ENCODE data around the gene ANKRD33. TPM values are rescaled to one million over a fixed set of nuclear protein-coding genes. Genes with fewer than 3 reads are reported as not detected.

ANKRD33 gene
- total and polyA plus RNA-seq, 2 experiments from 2014 or later, result 0.27 to 1.7 TPM

- Histone ChIP-seq H3K79me2 (replicated peaks; ENCODE audit: insufficient read depth) (no peaks in the 10 kb centered on the region), H2AFZ (no peak overlapping the region), H3K4me1 (ENCODE audit: insufficient read depth) (peaks cover 20% of the 10 kb centered on the region), H3K27ac (ENCODE audit: low read depth) (no peak overlapping the region), H3K4me3 (no peak overlapping the region), H3F3A (replicated peaks; ENCODE audit: low read depth) (peaks cover 16% of the 10 kb centered on the region; the same call in 1 of the 2 replicates), H4K20me1 (replicated peaks; ENCODE audit: insufficient read depth) (no peaks in the 10 kb centered on the region), H3K4me2 (no peak overlapping the region), H3K9me2 (ENCODE audit: insufficient read depth) (no peaks in the 10 kb centered on the region), H3K36me3 (ENCODE audit: insufficient read depth) (no peaks in the 10 kb centered on the region), H3K27me3 (ENCODE audit: insufficient read depth) (peaks cover 16% of the 10 kb centered on the region)
- TF ChIP-seq, protein P1, sequence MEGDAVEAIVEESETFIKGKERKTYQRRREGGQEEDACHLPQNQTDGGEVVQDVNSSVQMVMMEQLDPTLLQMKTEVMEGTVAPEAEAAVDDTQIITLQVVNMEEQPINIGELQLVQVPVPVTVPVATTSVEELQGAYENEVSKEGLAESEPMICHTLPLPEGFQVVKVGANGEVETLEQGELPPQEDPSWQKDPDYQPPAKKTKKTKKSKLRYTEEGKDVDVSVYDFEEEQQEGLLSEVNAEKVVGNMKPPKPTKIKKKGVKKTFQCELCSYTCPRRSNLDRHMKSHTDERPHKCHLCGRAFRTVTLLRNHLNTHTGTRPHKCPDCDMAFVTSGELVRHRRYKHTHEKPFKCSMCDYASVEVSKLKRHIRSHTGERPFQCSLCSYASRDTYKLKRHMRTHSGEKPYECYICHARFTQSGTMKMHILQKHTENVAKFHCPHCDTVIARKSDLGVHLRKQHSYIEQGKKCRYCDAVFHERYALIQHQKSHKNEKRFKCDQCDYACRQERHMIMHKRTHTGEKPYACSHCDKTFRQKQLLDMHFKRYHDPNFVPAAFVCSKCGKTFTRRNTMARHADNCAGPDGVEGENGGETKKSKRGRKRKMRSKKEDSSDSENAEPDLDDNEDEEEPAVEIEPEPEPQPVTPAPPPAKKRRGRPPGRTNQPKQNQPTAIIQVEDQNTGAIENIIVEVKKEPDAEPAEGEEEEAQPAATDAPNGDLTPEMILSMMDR (conservative IDR thresholded peaks at IDR 0.05; ENCODE audit: low read depth in 2 of 2), result no peak
- no peak for TF ChIP-seq POLR2AphosphoS5 (IDR thresholded peaks at IDR 0.05; ENCODE audit: low read depth)
- TF ChIP-seq, protein P2, sequence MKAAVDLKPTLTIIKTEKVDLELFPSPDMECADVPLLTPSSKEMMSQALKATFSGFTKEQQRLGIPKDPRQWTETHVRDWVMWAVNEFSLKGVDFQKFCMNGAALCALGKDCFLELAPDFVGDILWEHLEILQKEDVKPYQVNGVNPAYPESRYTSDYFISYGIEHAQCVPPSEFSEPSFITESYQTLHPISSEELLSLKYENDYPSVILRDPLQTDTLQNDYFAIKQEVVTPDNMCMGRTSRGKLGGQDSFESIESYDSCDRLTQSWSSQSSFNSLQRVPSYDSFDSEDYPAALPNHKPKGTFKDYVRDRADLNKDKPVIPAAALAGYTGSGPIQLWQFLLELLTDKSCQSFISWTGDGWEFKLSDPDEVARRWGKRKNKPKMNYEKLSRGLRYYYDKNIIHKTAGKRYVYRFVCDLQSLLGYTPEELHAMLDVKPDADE (IDR thresholded peaks at IDR 0.05), result no peak
- no peak overlapping the region for H3K4me3 Mint-ChIP-seq
- no peaks in the 10 kb centered on the region for H3K36me3 Mint-ChIP-seq (ENCODE audit: low read depth)
- ATAC-seq (no peak), DNase-seq (ENCODE audit: low spot score) (no peak)
- peaks cover 6% of the 10 kb centered on the region for H3K27me3 Mint-ChIP-seq (ENCODE audit: insufficient read depth, low read depth, poor library complexity)
- no peak overlapping the region for H3K27ac Mint-ChIP-seq
- H3K4me1 Mint-ChIP-seq, result peaks cover 27% of the 10 kb centered on the region
- no peaks in the 10 kb centered on the region for H3K9me3 Mint-ChIP-seq
Measured at GRCh38 chr12:51874486-51874885, 13.4 kb upstream of the ANKRD33 start.

DNA sequence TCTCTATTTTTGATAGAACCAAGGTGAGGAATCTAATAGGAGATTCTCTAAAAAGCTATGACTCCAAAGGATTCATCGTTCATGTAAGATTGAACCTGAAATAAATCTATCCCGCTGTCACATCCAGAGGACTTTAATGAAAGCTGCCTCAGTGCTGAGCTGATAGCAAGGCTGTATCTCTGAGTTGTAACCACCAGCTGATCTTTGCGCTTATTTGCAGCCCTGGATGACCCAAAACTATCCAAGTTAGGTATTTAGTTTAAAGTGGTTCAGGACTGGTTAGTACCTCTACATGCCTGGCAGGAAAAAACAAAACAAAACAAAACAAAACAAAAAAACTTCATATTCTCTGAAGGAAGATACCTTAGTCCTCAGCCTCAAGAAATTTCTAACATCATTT, 8.8 kb upstream of the ANKRD33 start:
- H3K27ac Mint-ChIP-seq, result no peak overlapping the region
- no peak overlapping the region for H3K4me2 ChIP-seq
- H2AFZ ChIP-seq, result no peak overlapping the region
- H3K4me3 Mint-ChIP-seq, result no peak overlapping the region
- H3K36me3 ChIP-seq (ENCODE audit: insufficient read depth), result no peaks in the 10 kb centered on the region
- no peaks in the 10 kb centered on the region for H3K79me2 ChIP-seq (replicated peaks; ENCODE audit: insufficient read depth)
- no peaks in the 10 kb centered on the region for H4K20me1 ChIP-seq (replicated peaks; ENCODE audit: insufficient read depth)
- peaks cover 1% of the 10 kb centered on the region for H3K27me3 Mint-ChIP-seq (ENCODE audit: insufficient read depth, low read depth, poor library complexity)
- ATAC-seq (no peak), DNase-seq (ENCODE audit: low spot score) (no peak)
- 0 out of 2 replicates have a peak, but pooled peaks cover 4% of the 10 kb centered on the region for H3F3A ChIP-seq (replicated peaks; ENCODE audit: low read depth)
- H3K9me2 ChIP-seq (ENCODE audit: insufficient read depth), result no peaks in the 10 kb centered on the region
- H3K4me1 Mint-ChIP-seq, result peaks cover 1% of the 10 kb centered on the region; the same call in 1 of the 3 replicates
- no peaks in the 10 kb centered on the region for H3K27me3 ChIP-seq (ENCODE audit: insufficient read depth)
- H3K4me3 ChIP-seq, result no peak overlapping the region
- H3K9me3 Mint-ChIP-seq, result no peaks in the 10 kb centered on the region; the same call in 2 of the 3 replicates
- H3K36me3 Mint-ChIP-seq (ENCODE audit: low read depth), result no peaks in the 10 kb centered on the region
- 0 out of 2 replicates have a peak, but pooled peaks cover 3% of the 10 kb centered on the region for H3K4me1 ChIP-seq (ENCODE audit: insufficient read depth)
- TF ChIP-seq JUNB (IDR thresholded peaks at IDR 0.05; ENCODE audit: unreplicated experiment) (no peak), REST (IDR thresholded peaks at IDR 0.05; ENCODE audit: unreplicated experiment) (no peak), CREB1 (CRISPR knock-in tag; IDR thresholded peaks at IDR 0.05; ENCODE audit: low read depth) (no peak), ZNF331 (CRISPR knock-in tag; IDR thresholded peaks at IDR 0.05; ENCODE audit: low read depth) (no peak), EZH2phosphoT487 (IDR thresholded peaks at IDR 0.05; ENCODE audit: unreplicated experiment) (no peak)
- H3K27ac ChIP-seq (ENCODE audit: low read depth), result no peak overlapping the region
